GM19397 (cell line): ENCODE results near the gene LMO2.
"Not testable (repeated sequence)": the region's sequence is repeated elsewhere in the genome, so short reads cannot be mapped to it uniquely, and the experiment has no call there.

Experiments
- ATAC-seq: cut with Tn5 transposase; IDR thresholded peaks from one replicate; pipeline ENCODE4 v1.9.1; 2021; ENCODE audit warnings: mild to moderate bottlenecking, moderate library complexity; ENCODE audit not compliant: unreplicated experiment

LMO2 gene

DNA sequence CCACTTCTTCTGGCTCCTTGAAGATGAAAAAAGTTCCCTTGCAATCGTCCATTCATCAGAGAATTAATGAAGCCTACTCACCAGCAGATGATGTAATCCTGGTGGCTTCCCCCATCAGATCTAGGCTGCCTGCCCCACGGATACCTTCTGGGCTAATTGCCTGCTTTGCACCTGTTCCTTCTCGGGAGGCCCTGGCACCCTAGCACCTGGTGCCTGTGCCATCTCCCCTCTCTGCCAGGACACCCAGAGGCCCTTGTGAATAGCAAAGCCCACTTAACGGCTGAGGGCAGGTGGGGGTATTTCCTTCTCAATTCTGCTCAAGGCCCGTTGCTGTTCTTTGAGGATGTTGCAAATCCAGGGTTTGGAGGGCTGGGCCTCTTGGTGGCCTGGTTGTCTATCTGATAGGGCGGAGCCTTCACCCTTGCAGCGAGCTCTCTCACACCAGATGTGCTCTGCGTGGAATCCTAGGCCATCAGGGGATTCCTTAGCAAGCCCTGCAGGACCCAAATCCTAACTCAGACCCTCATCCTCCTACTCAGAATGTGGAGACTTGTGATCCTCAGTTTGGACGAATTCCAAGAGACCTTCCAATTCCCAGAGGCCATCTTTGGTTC, at the start of gene LMO2:
LMO2 (minus strand) TSS at position 363 of the 614 bp plus-strand sequence. CDS start 22,360 bp downstream, outside the sequence.
- no peak for ATAC-seq

GRCh38 chr11:33940538-33940815, 48.6 kb upstream of the LMO2 start:
- ATAC-seq: no peak

DNA sequence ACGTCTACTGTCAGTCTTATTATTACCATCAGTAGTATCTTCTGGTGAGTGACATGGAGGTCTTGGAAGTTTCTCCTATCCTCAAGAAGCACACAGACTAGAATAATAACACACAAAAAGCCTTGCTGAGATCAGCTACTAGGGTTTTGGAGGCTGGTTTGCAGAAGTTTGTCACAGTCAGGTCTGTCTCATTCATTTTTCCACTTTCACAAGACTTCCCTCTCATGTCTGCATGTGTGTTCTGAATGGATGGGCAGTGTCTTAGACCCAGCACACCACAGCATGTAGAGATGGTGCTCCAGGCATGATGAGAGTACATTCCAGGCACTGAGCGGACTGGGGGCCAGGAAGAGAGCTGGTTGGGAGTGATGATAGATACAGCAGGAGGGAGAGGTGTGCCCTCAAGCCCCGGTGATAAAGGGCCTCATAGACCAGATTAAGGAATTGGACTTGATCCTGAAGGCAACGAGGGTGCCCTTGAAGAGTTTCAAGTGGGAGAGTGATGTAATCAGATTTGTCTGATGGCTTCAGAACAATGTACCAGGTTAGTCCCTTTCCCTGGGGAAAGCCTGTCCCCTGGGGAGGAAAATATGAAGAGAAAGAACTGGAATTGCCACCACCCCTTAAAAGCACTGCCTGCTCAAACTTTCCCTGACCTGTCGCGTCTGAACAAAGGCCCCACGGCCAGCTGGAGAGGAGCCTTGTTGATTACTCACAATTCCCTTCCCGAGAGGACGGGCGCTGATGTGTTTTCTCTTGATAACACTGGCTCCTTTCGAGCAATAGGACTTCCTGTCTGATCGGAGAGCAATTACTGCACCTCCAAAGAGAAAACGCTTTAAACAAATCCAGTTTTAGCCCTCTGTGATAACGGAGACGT, 45.1 kb upstream of the LMO2 start:
- no peak for ATAC-seq

GRCh38 chr11:33935461-33936456, 43.9 kb upstream of the LMO2 start:
- ATAC-seq: no peak

DNA sequence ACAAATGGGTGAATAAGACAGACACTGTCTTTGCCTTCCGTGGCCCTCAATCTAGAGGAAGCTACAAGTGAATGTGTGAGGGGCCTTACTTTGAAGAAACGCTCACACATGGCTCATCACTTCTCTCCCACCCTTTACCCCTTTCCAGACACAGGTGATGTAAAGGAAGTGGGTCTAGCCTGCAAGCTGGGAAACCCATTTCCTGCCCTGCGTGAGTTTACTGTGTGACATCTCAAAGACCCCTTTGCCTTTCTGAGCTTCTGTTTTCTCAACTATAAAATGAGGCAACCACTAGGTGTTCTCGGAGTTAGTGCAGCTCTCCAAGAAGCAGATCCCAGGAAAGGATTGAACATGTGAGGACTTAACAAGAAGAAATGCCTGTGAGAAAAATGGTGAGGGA, 43.1 kb upstream of the LMO2 start:
- no peak for ATAC-seq

- no peak for ATAC-seq
Measured at GRCh38 chr11:33934450-33934849, 42.6 kb upstream of the LMO2 start.

- no peak for ATAC-seq
Measured at GRCh38 chr11:33933602-33934001, 41.7 kb upstream of the LMO2 start.

DNA sequence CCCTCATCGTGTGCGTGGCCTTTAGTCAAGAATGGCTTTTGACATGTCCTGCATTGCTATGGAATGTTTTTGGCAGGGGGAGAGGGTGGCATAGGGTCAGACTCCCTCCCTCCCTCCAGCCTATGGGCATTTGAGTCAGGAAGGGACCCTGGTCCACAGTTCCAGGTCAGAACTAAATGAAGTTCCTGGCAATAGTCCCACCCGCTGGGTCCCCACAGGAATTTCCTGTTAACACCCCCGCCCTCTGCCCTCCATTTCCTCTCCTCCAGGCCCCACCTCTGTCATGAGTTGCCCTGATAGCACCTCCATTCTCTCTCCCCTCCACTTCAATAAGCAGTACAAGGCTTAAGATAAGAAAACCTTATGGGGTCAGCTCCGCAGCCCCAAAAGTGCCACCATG, 40.8 kb upstream of the LMO2 start:
- no peak for ATAC-seq

GRCh38 chr11:33931739-33932366, 40.0 kb upstream of the LMO2 start:
- ATAC-seq: not testable (repeated sequence)

GRCh38 chr11:33931067-33931466, 39.2 kb upstream of the LMO2 start:
- ATAC-seq: no peak

GRCh38 chr11:33930317-33931021, 38.6 kb upstream of the LMO2 start:
- no peak for ATAC-seq

DNA sequence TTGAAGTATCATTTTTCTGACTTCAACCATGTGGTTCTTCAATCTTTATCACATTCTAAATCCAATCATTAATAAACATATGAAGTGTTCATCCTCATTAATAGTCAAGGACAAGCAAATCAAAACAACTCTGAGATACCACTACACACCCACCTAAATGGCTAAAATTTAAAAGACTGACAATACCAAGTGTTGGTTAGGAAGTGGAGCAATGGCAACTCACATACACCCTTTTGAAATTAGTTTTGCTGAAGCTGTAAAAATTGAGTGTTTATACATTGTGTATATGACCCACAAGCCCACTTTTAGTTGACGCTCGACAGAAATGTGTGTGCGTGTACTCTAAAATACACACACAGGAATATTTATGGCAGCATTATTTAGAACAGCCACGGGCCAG, 36.7 kb upstream of the LMO2 start:
- ATAC-seq: no peak

DNA sequence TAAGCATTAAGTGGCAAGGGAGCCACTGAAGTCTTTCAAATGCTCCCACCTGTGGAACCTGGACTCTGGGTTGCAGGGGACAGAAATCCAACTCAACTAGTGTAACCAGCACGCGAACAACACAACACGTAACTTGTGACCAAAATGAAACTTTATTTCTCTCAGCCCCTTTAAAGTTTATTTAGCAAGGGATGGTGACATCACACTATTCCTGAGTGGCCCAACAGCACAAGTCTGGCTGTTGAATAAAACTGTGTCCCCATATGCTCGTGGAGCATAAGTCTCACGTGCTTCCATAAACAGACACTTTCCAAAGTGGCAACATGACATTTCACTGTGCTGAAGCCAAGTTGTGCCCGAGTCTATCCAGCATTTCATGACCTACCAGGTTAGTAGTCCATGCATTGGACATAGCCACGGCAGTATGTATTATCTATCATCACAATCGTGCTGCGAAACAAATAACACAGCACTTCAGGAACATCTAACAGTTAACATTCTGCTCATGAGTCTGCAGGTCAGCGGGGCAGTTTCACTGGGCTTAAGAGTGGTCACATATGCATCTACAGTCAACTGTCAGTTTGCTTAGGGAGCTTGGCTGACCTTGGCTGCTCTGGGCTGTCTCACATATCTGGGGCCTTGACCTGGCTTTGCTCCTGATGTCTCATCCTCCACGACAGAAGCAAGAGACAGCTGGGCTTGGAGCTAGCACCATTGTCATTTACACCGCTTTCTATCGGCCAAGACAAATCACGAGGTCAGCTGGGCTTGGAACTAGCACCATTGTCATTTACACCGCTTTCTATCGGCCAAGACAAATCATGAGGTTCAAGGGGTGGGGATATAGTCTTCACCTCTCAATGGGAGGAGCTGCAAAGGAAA, 35.0 kb upstream of the LMO2 start:
- no peak for ATAC-seq

GRCh38 chr11:33924341-33924740, 32.5 kb upstream of the LMO2 start:
- no peak for ATAC-seq

DNA sequence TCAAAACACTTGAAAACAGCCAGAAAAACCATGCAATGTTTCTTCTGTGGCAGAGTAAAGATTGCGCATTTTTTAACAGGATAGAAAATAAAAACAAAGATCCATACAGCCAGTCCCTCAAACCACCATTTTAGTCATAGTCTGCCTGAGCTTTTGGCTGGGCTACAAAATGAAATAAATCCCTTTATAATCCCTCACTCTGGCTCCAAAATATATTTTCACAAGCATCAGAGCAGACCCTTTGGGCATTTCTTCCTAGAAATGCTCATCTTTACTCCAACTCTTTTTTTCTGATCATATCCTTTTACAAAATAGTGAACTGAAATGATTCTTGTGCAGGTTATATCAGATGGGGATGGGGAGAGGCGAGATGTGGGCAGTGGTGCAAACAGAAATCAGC, 31.8 kb upstream of the LMO2 start:
- no peak for ATAC-seq

DNA sequence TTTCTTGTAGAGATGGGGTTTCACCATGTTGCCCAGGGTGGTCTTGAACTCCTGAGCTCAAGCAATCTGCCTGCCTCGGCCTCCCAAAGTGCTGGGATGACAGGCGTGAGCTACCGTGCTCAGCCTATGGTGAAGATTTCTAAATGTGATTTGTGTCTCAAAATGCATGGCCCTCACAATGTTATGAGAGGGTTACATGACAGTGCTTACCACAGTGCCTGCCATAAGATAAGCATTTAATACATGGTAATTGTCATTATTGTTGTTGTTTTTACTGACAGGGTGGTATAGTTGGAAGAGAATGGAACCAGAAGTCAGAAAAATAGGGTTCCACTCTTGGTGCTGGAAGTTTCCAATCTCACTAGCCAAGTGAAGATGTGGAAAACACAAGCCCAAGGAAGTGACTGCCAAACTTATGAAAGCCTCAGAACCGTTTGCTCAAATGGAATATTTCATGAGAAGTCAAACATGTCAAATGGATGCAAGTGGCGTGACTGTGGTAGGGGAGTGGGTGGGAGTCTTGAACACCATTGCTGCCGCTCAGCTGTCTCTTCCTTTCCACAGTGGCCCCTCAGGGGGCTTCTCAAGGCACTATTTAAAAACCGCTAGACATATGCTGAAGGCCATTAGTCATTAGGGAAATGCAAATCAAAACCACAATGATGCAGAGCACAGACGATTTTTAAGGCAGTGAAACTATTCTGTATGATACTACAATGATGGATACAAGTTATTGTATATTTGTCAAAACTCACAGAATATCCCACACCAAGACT, 29.1 kb upstream of the LMO2 start:
- peak; percentile 89 for ATAC-seq

DNA sequence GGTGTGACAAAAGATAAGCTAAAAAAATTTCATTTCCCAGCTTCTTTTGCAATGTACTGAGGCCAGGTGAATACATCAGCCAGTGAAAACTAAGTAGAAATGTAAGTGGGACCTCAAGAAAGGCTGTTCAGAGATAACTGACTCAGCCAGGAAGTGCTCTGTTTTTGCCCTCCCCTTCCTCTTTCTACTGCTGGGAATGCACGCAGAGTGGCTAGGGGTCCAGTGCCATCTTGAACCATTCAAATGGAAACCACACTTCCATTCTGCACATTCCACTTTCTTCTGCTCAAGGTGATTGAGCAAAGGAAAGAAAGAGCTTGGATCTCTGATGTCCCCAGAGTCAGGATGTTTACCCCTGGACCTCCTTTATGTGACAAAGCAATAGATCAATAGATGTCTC, 27.8 kb upstream of the LMO2 start:
- ATAC-seq: no peak

DNA sequence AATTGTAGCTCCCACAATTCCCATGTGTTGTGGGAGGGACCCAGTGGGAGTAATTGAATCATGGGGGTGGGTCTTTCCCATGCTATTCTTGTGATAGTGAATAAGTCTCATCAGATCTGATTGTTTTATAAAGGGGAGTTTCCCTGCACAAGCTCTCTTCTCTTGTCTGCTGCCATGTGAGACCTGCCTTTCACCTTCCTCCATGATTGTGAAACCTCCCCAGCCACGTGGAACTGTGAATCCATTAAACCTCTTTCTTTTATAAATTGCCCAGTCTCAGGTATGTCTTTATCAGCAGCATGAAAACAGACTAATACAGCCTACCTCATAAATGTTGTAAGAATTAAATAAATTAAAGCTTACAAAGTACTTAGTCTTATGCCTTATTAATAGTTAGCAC, 25.5 kb upstream of the LMO2 start:
- not testable (repeated sequence) for ATAC-seq

- no peak for ATAC-seq
Measured at GRCh38 chr11:33916736-33917135, 24.9 kb upstream of the LMO2 start.
